Esophagus squamous epithelium (tissue), 5 donors: ENCODE measurements around the gene TMEM40. TPM values are rescaled to one million over a fixed set of nuclear protein-coding genes. Genes with fewer than 3 reads are reported as not detected.
A peak's percentile ranks its signal among the peaks of the same experiment; 100 is the strongest.

Experiments
- DNase-seq: peaks from one replicate; lab custom pipeline; 2025; lab: John Stamatoyannopoulos, UW
- H3K27ac ChIP-seq, 4 donors: fragments of 200-600 bp; sonication (generic); one replicate each; pipeline ENCODE4 v1.5.1; 2016 to 2019; ENCODE audit warnings: mild to moderate bottlenecking in 1 of 4
- H3K27me3 ChIP-seq, 4 donors: fragments of 200-600 bp; sonication (generic); 1 replicate in 3 of 4; 2 replicates in 1 of 4; pipeline versions ENCODE4 v1.5.1 to v1.6.0; 2017 to 2021; ENCODE audit warnings: antibody characterized with exemption in 1 of 4
- H3K36me3 ChIP-seq, 3 donors: fragments of 200-600 bp; sonication (generic); one replicate each; pipeline ENCODE4 v1.5.1; 2016 to 2019
- H3K4me1 ChIP-seq, 3 donors: fragments of 200-600 bp; sonication (generic); one replicate each; pipeline ENCODE4 v1.5.1; 2017 to 2019
- H3K4me3 ChIP-seq, 4 donors: fragments of 200-600 bp; sonication (generic); 1 replicate in 3 of 4; 2 replicates in 1 of 4; pipeline ENCODE4 v1.5.1; 2016 to 2019; ENCODE audit warnings: mild to moderate bottlenecking in 2 of 4, moderate library complexity in 1 of 4
- H3K9me3 ChIP-seq, 3 donors: fragments of 200-600 bp; sonication (generic); one replicate each; pipeline ENCODE4 v1.5.1; 2016 to 2019
- POLR2A ChIP-seq, 4 donors: fragments of 450-650 bp; IDR thresholded peaks; one replicate each; pipeline ENCODE4 v1.6.1; 2017; ENCODE audit warnings: antibody characterized with exemption in 4 of 4, mild to moderate bottlenecking in 4 of 4, moderate library complexity in 3 of 4
- WGBS, 2 donors: methylation state at CpG; one replicate each; pipeline ENCODE4 v1.1.5; 2018; 5-methylcytosine and 5-hydroxymethylcytosine counted together
- intact Hi-C: fragments of 100-400 bp; cut with DNase I; formaldehyde crosslinking; loops from one replicate; pipeline ENCODE4 v1.15.0; 2022
- total RNA-seq, 4 donors: library from RNA; depleted of rRNA; stranded (reverse); fragments of >200 nt; gene quantifications; one replicate each; pipeline ENCODE4 v1.1.0, GENCODE V29; 2016
- TF ChIP-seq, protein P1 (sequence below), 6 experiments: fragments of 450-650 bp in 4 of 6; fragments of 200-600 bp in 2 of 6; sonication (generic) in 2 of 6; IDR thresholded peaks; one replicate each; pipeline ENCODE4 v1.5.1; 2016 to 2019; ENCODE audit warnings: antibody characterized with exemption in 6 of 6, mild to moderate bottlenecking in 4 of 6, moderate library complexity in 4 of 6
- donor health status: DM: yes; HTN: yes; CAD: no.

Gene TMEM40
- total RNA-seq, 4 donors from 2014 or later: 43.9 to 79.1 (median 53.4) TPM

DNA sequence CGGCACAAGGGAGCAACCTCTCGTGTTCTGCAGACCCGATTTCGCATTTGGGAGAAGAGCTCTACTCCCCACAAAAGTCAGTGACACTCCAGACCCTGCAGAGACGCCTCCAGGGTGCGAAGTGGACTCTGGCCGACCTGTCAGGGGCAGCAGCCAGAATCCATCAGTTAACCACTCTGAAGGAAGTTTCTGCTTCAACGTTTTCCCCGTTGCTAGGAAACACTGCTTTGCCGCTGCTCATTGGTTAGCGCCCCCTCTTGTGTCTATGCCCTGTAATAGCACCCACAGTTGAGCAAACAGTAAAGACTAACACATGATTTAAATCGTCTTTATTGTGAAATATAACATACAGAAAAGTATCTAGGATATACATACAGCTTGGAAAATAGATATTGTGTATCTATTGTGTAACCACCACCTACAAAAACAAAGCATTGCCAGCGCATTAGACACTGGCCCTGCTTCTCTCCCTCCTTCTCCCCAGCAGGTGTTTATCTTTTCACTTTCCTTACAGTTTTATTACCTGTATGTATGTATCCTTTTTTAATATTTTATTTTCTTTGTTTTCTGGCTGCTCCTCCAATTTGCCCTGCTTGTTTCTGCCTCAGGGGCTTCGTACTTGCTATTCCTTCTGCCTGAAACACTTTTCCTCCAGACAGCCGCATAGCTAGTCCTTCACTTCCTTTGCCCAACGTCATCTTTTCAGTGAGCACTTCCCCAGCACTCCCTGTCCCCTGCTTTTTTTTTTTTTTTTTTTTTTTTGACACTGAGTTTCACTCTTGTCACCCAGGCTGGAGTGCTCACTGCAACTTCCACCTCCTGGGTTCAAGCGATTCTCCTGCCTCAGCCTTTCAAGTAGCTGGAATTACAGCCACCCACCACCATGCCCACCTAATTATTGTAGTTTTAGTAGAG lies 38.8 kb downstream of the TMEM40 start:
- Histone ChIP-seq H3K4me1 (peaks cover 0 to 13% (median 10%) of the 10 kb centered on the region in 3 donors), H3K27me3 (no peaks in the 10 kb centered on the region), H3K27ac (no peak overlapping the region), H3K9me3 (no peaks in the 10 kb centered on the region), H3K36me3 (no peaks in the 10 kb centered on the region), H3K4me3 (peak overlapping the region in 3 of 4 donors; percentile 5 to 58 (median 25))
- DNase-seq: no peak
- WGBS, 2 donors: 19 to 21% methylated on average over 13 to 15 of the region's 17 CpGs
- TF ChIP-seq POLR2A (IDR thresholded peaks at IDR 0.05): no peak
- TF ChIP-seq, protein P1, sequence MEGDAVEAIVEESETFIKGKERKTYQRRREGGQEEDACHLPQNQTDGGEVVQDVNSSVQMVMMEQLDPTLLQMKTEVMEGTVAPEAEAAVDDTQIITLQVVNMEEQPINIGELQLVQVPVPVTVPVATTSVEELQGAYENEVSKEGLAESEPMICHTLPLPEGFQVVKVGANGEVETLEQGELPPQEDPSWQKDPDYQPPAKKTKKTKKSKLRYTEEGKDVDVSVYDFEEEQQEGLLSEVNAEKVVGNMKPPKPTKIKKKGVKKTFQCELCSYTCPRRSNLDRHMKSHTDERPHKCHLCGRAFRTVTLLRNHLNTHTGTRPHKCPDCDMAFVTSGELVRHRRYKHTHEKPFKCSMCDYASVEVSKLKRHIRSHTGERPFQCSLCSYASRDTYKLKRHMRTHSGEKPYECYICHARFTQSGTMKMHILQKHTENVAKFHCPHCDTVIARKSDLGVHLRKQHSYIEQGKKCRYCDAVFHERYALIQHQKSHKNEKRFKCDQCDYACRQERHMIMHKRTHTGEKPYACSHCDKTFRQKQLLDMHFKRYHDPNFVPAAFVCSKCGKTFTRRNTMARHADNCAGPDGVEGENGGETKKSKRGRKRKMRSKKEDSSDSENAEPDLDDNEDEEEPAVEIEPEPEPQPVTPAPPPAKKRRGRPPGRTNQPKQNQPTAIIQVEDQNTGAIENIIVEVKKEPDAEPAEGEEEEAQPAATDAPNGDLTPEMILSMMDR (IDR thresholded peaks at IDR 0.05): peak; percentile 66 to 94 (median 86)
- intact Hi-C loops: no loop called here

DNA sequence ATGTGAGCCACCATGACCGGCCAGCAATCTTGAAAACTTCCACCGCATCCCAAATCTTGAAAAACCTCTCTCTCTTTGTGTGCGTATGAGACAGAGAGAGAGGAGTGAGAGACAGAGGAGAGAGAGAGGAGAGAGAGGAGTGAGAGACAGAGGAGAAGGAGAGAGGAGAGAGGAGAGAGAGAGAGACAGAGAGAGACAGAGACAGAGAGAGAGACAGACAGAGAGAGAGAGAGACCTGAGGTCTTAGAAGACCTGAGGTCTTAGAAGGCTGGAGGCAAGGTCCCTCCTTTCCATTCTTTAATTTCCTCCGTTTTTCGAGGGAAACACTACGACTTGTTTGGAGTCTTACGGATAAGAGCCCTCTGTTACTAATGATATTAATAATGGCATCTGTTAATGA lies 39.5 kb downstream of the TMEM40 start:
- H3K27ac ChIP-seq: no peak overlapping the region
- no peak for TF ChIP-seq POLR2A (IDR thresholded peaks at IDR 0.05)
- TF ChIP-seq, protein P1 (IDR thresholded peaks at IDR 0.05): no peak
- H3K36me3 ChIP-seq: no peaks in the 10 kb centered on the region
- peaks cover 0 to 13% (median 10%) of the 10 kb centered on the region in 3 donors for H3K4me1 ChIP-seq
- H3K9me3 ChIP-seq: no peaks in the 10 kb centered on the region
- 18 to 37% methylated on average over 5 to 7 of the region's 7 CpGs for WGBS, 2 donors
- peak overlapping the region in 3 of 4 donors; percentile 5 to 58 (median 25) for H3K4me3 ChIP-seq
- intact Hi-C loops: no loop called here
- no peak for DNase-seq
- no peaks in the 10 kb centered on the region for H3K27me3 ChIP-seq

DNA sequence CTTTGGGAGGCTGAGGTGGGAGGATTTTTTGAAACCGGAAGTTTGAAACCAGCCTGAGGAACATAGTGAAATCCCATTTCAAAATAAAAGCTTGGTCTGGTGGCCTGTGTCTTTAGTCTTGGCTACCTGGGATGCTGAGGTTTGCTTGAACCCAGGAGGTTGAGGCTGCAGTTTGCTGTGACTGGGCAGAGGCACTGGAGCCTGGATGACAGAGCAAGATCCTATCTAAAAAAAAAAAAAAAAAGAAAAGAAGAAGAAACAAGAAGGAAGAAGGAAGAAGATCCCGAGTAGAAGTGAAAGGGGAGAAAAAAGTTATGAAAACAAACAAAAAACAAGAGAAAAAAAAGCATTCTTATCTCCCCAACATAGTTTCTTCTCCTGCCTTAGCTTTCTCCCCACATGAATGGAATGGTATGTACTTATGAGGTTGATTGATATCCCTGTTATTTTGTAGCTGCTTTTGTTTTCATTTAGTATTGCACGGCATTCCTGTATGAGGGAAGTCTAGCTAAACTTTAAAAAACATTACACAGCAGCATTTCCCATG lies 42.4 kb downstream of the TMEM40 start:
- WGBS, 2 donors: 32 to 36% methylated on average over 3 of the region's 3 CpGs
- TF ChIP-seq, protein P1 (IDR thresholded peaks at IDR 0.05): no peak
- TF ChIP-seq POLR2A (IDR thresholded peaks at IDR 0.05): no peak
- Histone ChIP-seq H3K36me3 (no peaks in the 10 kb centered on the region), H3K27me3 (no peaks in the 10 kb centered on the region), H3K4me1 (peaks cover 0 to 13% (median 10%) of the 10 kb centered on the region in 3 donors), H3K4me3 (no peak overlapping the region), H3K9me3 (no peaks in the 10 kb centered on the region), H3K27ac (no peak overlapping the region)
- no peak for DNase-seq
- intact Hi-C loops: no loop called here

DNA sequence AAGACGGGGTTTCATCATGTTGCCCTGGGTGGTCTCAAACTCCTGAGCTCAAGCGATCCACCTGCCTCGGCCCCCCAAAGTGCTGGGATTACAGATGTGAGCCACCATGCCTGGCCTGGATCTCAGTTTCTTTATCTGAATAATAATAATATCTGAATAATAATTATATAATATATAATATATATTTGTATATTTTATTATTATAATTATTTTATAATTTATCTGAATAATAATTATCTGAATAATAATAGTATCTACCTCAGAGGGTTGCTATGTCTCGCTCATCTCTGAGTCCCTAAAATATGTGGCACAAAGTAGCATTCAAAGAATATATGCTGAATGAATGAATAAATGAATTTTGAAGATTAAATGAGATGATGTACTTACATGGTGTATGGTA lies 44.8 kb downstream of the TMEM40 start:
- intact Hi-C loops: no loop called here
- TF ChIP-seq POLR2A (IDR thresholded peaks at IDR 0.05): no peak
- TF ChIP-seq, protein P1 (IDR thresholded peaks at IDR 0.05): no peak
- H3K36me3 ChIP-seq: no peaks in the 10 kb centered on the region
- DNase-seq: no peak
- no peak overlapping the region for H3K4me3 ChIP-seq
- WGBS, 2 donors: 86 to 95% methylated on average over 4 of the region's 4 CpGs
- H3K27me3 ChIP-seq: no peaks in the 10 kb centered on the region
- peaks cover 0 to 2% (median 0%) of the 10 kb centered on the region in 3 donors for H3K4me1 ChIP-seq
- H3K27ac ChIP-seq: no peak overlapping the region
- H3K9me3 ChIP-seq: no peaks in the 10 kb centered on the region

DNA sequence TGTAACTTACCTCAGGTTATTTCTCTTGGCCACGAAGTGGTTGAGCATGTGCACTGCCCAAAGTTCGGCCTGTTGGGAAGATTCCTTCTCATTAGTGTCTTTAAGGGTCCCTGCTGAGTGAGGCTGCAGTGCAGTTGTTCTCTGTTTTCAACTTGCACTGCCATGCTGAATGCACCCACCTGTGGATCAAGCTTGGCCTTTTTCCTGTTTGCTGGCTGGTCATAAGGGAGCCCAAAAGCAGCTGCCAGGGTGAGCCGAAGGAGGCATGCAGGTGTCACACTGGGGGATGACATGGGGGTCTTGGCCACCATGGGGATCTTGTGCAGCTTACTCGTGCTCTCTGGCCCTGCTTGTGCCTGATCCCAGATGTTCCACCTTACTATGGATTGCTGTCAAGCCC lies 49.0 kb downstream of the TMEM40 start:
- Histone ChIP-seq H3K27me3 (no peaks in the 10 kb centered on the region), H3K36me3 (no peaks in the 10 kb centered on the region), H3K9me3 (no peaks in the 10 kb centered on the region), H3K4me3 (no peak overlapping the region), H3K27ac (no peak overlapping the region), H3K4me1 (no peaks in the 10 kb centered on the region)
- WGBS, 2 donors: 56 to 62% methylated on average over 2 to 3 of the region's 4 CpGs
- no peak for DNase-seq
- TF ChIP-seq, protein P1 (IDR thresholded peaks at IDR 0.05): no peak
- no peak for TF ChIP-seq POLR2A (IDR thresholded peaks at IDR 0.05)
- intact Hi-C loops: no loop called here
